ENCODE data around the gene RPL21.
"Not testable (repeated sequence)": the region's sequence is repeated elsewhere in the genome, so short reads cannot be mapped to it uniquely, and the experiment has no call there.

RPL21 gene

DNA sequence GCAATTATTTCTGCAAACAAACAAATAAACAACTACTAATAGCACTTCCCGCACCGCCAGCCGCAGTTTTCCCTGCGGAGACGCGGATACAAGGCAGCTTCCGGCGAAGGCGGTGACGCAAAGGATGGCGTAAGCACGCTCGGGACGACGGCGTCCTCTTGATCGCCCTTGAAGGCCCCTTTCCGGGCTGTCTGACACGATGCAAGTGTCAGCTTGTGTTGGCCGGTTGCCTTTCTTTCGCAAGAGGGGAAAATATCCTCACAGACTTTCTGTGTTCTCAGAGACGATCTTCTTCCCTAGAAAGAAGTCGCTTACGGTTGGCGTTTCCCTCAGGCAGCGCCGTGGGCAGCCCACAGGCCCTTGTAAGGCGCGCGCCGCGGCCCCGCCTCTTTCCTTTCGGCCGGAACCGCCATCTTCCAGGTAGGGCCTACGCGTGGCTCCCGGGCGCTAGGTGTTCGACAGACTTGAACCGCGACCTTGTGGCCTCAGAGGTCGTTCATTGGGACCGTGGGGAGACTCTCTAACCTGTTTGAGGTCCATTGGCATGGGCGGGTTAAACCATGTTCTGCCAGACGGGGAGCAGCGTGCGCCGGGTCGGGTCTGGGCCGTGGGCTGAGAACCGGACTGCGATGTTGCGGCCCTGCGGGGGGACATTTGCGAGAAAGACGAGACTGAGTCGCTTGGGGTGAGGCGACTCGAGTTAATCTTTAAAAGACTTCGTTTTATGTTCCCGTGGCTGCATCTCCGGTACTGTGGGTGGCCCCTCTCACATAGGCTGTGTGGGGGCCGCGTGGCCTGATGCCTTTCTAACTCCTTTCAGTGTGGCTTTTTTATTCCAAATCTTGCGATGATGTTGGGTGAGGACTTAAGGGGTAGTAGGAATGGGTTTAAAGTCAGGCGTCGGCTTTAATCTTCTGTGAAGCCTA lies at the start of gene RPL21:
TSS of gene RPL21 (plus strand) at position 393 of the 926 bp plus-strand sequence. CDS start 2,219 bp downstream, outside the sequence.
- peak; percentile 91 to 92 for DNase-seq

DNA sequence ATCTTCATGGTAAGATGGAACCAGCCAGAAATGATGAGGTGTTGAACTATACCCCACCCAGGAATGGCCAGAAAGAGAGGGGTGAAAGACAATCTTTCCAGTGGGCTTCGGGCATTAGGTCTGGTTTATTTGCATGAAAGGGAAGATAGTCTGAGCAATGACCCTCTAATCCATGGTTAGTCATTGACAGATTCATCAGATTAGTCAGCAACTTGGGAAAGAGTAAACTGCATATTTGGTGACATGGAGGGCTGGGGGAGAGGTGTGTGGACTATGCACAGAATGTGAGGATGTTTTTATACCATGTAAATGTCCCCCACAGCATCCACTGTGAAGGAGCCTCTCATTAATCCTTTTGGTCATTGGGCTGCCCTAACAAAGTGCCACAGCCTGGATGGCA lies 49.7 kb upstream of the RPL21 start:
- no peak for DNase-seq

DNA sequence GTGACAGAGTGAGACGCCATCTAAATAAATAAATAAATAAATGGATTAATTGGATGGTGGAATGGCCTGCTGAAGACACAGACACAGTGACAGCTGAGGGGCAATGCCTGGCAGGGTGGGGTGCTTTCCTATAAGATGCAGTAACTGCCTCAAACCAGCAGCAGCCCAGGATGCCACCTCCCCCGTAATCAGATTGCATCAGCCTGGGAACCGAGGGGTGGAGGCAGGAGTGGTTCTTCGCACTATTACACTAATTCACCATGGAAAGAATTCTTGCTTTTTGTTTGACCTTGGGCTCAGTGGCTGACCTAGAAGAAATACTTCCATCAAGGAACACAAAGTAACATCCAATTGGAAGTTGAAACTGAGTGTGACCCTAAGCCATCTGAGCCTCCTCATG lies 48.2 kb upstream of the RPL21 start:
- DNase-seq = no peak

DNA sequence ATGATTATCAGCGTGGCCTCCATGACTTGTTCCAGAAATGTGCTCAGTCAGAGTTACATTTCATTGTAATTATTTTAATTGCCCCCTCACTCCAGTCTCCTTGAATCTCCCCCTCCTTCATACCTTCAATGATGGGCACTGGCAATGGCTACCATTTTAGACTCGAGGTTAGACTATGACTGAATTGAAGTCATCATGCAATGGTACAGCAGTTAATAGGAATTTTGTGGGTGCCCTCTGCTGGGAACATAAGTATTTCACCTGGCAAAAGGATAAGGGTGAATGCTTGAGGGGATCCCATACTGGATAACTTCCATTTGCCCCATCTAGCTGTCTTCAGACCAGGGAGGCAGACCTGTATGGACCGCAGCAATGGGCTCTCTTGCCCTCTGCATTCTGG lies 47.5 kb upstream of the RPL21 start:
- DNase-seq = no peak

DNA sequence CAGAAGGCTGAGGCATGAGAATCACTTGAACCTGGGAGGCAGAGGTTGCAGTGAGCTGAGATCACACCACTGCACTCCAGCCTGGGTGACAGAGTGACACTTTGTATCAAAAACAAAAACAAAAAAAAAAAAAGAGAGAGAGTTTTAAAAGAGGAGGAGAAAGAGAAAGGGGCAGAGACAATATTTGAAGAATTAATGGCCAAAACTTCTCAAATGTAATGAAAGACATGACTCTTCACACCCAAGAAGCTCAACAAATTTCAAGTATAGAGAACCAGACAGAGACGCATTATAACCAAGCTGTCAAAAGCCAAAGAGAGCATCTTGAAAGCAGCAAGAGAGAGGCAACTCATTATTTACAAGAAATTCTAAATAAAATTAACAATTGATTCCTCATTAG lies 42.8 kb upstream of the RPL21 start:
- no peak for DNase-seq

DNA sequence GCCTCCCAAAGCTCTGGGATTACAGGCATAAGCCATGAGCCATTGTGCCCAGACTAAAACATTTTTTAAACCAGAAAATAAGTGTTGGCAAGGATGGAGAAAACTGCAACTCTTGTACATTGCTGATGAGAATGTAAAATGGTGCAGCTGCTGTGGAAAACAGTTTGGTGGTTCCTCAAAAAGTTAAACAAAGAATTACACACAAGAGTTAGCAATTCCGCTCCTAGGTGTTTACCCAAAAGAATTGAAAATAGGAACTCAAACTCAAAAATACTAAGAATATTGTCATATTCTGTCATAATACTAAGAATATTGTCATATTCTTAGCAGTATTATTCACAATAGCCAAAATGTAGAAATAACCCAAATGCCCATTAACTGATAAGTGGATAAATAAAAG lies 40.1 kb upstream of the RPL21 start:
- no peak for DNase-seq

DNA sequence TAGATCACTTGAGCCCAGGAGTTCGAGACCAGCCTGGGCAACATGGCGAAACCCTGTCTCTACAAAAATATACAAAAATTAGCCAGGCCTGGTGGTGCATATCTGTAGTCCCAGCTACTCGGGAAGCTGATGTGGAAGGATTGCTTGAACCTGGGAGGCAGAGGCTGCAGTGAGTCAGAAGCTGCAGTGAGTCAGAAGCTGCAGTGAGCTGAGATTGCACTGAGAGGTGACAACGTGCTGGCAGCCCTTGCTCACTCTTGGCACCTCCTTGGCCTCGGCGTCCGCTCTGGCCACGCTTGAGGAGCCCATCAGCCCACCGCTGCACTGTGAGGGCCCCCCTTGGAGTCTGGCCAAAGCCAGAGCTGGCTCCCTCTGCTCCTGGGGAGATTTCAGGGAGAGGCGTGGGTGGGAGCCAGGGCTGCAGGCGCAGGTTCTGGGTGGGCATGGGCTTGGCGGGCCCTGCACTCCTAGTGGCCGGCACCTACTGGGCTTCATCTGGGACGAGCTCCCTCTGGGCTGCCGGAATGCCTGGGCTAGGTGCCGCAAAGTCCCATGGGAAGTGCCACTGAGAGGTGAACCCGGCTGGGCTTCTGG lies 39.5 kb upstream of the RPL21 start:
- DNase-seq = no peak

DNA sequence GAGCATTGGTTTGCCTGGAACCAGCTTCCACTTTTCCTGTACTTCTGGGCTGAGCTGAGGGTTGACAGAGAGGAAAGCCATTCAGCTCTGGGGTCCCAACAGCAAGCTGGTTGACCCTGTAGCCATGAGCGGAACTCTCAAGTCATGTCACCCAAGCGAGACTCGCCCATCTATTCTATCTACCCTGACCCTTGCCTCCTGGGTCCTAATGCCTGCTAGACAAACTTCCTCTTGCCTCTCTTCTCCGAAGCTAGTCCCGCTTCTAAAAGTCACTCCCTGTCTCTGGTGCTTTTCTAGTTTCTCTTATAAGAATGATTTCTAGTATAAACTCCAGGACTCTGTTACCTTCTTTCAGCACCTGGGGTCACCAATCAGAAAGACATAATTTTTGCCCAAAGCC lies 38.0 kb upstream of the RPL21 start:
- not testable (repeated sequence) for DNase-seq

DNA sequence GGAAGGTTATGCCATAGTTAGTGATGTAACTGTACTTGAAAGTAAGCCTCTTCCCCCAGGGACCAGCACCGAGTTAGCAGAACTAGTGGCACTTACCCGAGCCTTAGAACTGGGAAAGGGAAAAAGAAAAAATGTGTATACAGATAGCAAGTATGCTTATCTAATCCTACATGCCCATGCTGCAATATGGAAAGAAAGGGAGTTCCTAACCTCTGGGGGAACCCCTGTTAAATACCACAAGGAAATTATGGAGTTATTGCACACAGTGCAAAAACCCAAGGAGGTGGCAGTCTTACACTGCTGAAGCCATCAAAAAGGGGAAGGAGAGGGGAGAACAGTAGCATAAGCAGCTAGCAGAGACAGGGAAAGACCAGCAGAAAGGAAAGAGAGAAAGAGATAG lies 33.6 kb upstream of the RPL21 start:
- not testable (repeated sequence) for DNase-seq

DNA sequence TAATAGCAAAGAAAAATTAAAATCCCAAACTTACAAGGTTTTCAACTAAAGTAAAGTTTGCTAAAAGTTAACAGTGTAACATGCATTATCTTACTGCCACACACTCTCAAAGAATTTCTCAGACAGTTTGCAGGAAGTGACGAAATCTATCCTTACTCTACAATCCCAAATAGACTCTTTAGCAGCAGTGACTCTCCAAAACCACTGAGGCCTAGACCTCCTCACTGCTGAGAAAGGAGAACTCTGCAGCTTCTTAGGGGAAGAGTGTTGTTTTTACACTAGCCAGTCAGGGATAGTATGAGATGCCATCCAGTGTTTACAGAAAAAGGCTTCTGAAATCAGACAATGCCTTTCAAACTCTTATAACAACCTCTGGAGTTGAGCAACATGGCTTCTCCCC lies 32.5 kb upstream of the RPL21 start:
- DNase-seq = not testable (repeated sequence)

DNA sequence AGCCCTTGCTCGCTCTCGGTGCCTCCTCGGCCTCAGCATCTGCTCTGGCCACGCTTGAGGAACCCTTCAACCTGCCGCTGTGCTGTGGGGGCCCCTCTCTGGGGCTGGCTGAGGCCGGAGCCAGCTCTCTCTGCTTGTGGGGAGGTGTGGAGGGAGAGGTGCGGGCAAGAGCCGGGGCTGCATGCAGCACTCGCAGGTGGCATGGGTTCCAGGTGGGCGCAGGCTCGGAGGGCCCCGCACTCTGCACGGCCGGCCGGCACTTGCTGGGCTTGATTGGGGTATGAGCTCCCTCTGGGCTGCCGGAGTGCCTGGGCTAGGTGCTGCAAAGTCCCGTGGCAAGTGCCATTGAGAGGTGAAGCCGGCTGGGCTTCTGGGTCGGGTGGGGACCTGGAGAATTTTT lies 31.7 kb upstream of the RPL21 start:
- DNase-seq = no peak

DNA sequence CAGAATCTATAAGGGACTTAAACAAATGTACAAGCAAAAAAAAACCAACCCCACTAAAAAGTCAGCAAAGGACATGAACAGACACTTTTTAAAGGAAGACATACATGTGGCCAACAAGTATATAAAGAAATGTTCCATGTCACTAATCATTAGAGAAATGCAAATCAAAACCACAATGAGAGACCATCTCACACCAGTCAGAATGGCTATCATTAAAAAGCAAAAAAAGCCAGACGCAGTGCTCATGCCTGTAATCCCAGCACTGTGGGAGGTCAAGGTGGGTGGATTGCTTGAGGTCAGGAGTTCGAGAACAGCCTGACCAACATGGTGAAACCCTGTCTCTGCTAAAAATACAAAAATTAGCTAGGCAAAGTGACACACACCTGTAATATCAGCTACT lies 29.3 kb upstream of the RPL21 start:
- DNase-seq = not testable (repeated sequence)

DNA sequence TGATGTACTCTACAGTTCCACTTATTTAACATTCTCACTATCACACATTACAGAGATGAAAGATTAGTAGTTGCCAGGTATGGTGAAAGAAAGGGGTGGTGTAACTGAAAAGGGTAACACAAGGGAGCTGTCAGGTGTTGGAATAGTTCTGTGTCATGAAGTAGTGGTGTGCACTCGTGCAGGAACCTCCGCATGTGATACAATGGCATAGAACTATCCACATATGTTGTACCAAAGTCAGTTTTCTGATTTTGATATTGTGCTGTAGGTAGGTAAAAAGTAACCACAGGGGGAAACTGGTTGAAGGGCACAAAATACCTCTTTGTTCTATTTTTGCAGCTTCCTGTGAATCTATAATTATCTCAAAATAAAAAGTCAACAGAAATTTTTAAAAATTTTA lies 24.4 kb upstream of the RPL21 start:
- DNase-seq = no peak

DNA sequence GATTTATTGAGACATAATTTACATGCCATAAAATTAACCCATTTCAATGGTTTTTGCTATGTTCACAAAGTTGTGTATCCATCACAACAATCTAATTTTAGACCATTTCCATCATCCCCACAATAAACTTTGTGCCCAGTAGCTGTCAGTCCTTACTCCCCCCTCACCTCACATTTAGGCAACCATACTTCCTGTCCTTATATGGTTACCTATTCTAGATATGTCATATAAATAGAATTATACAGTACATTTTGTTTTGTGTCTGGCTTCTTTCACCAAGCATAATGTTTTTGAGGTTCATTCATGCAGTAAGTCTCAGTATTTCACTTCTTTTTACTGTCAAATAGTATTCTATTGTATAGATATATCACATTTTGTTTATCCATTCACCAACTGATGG lies 23.2 kb upstream of the RPL21 start:
- DNase-seq = no peak

DNA sequence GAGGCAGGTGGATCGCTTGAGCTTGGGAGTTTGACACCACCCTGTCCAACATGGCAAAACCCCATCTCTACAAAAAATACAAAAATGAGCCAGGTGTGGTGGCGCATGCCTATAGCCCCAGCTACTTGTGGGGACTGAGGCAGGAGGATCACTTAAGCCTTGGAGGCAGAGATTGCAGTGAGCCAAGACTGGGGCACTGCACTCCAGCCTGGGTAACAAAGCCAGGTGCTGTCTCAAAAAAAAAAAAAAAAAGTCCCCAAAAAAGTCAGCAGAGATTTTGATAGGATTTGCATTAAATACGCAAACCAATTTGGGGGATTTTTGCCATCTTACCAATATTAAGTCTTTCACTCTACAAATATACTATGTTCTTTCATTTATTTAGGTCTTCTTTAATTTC lies 21.7 kb upstream of the RPL21 start:
- no peak for DNase-seq

DNA sequence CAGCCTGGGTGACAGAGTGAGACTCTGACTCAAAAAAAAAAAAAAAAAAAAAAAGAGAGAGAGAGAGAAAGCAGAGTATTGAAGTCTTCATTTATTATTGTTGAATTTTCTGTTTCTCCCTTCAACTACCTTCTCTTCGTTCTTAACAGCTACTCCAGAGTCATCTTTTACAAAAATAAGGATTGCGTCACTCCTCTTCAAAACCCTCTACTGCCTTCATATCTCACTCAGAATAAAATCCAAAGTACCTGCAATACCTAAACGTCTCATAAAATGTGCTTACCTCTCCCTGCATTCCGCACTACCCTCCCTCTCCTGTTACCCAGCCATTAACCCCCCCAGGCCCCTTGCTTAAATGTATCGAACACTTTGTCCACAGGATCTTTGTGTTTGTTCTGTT lies 17.4 kb upstream of the RPL21 start:
- DNase-seq = no peak

DNA sequence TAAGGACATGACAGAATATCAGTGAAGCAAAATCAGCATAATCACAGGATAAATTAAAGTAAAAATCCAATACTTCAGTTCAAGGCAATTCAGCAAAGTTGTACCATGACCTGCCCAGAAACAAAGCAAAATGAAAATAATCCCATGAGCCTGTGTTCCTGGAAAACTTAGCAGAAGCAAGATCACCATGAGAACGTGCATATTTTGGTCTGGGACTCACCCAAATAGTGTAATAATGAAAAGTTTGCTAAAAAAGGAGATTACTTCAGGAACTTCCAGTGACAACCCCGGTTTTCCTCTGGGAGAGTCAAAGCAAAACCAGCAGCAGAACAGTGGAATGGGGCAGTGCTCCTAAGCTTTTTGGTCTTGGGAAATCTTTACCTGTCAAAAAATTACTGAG lies 14.9 kb upstream of the RPL21 start:
- DNase-seq = no peak

DNA sequence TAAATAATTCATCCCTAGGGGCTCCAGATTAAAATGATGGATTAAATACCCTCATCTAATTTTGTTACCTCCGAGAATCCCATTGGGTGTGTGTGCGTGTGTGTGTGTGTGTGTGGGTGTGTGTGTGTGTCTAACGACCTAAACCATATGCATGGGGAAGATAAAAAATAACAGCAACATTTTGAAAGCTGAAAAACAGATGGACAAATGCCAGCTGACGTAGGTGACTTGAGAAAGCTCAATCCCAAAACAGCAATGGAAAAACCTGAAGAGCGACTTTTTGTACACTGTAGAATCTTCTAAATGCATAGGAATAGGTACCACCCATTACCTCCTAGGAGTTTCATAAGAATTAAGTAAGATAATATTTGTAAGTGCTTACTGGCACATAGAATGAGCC lies 8.7 kb upstream of the RPL21 start:
- DNase-seq = no peak

DNA sequence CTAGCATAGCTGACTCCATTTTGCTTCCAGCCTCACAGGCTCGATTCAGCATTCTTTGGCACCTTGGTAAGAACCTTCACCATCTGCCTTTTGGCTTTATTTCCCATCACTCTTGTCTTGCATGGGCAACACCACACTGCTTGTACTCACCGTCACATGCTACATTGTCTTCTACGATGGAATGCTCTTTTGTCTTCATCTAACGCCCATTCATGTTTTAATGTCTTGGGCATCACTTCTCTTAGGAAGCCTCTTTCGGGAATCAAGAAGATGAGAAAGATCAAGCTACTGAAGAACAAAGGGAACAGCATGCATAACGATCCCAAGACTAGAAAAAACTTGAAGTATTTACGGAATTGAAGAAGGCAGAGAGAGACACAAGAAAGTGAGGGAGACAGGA lies 5.7 kb upstream of the RPL21 start:
- no peak for DNase-seq

DNA sequence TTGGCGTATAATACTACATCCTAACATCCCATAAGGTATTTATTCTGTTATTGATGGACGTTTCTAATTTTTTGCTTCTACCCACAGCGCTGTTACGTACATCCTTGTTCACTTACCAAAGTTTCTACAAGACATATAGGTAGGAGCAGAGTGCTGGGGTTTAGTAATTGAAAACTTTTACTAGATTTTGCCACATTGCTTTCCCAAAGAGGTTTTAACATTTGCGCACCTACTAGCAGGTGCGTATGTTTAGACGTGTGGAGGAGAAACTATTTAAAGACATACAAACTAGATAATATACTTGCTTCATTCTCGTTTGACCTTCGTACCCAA lies 559 bp upstream of the RPL21 start:
- DNase-seq = no peak

DNA sequence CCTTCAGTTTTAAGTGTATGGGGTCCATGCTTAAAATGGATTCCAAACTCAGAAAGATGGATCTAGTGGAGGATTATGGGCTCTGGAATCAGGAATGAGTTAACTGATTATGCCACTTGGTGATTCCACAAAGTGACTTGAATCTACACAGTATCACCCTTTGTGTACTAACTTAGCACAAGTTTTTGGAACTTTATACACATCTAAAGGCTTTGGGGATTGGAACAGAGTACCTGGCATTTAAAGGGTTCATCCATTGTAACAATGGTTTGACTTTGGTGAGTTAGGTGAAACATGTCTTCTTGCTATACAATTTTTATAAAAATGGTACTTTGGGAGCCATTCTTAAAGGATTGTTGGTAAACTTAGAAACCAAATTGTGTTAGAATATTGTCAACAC lies 1.1 kb downstream of the RPL21 start:
- no peak for DNase-seq

DNA sequence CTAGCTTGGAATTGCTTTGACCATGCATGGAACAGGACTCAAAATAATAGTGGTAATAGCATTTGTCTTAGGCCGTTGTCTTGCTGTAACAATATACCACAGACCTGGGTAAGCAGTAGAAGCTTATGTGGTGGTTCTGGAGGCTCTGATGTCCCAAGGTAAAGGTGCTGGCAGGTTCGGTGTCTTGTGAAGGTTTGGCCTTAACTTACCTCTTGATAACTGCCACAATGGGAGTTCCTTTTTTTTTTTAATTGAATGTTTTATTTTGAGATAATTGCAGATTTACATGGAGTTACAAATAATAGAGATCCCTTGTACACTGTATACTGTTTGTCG lies 5.8 kb downstream of the RPL21 start:
- no peak for DNase-seq

DNA sequence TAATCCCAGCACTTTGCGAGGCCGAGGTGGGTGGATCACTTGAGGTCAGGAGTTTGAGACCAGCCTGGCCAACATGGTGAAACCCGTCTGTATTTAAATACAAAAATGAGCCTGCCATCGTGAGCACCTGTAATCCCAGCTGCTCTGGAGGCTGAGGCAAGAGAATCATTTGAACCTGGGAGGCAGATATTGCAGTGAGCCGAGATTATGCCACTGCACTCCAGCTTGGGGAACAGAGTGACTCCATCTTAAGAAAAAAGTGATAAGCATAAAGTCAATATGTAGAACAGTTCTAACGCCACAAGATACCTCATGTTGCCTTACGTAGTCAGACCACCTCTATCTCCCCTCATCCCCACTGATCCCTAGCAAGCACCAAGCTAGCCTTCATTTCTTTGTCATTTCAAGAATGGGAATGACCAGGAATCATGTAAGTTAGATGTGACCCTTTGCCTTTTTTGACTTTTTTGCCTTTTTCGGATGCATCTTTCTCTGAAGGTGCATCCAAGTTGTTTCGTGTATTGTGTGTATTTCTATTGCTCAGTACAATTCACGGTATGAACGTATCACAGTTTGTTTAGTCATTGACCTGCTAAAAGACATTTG lies 6.4 kb downstream of the RPL21 start:
- no peak for DNase-seq

DNA sequence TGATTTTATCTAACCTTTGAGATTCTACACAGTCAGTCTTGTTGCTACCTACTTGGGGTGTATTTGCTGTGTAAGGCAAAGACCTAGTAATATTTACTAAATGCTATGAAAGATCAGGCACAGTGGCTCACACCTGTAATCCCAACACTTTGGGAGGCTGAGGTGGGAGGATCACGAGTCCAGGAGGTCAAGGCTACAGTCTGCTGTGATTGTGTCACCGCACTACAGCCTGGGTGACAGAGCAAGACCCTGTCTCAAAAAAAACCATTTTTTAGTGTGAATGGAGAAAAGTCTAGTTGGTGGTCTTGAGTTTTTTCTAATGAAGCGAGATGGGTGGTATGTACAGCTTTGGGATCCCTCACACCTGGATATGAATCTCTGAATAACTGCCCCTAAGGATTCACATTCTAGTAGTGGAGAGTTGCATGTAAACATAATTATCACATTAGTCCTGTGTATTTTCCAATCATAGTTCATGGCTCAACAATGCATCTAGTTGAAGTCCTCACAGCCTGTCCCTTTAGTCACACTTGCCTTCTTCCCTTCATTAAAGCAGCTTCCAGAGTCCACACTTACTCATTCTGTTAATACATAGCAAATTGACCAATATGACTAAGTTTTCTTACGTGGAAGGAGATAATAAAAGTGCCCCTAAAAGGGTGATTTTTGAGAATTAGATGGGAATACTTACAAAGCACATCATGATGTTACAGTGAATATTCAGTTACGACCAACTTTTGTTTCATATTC lies 7.5 kb downstream of the RPL21 start:
- no peak for DNase-seq
